ENCODE measurements around the gene BPIFA3. TPM values are rescaled to one million over a fixed set of nuclear protein-coding genes. Genes with fewer than 3 reads are reported as not detected.

BPIFA3 gene
- total and polyA plus RNA-seq, 2 of the 13 experiments (the other 11 are each of a cell fraction or from before 2014, with no cell fraction given) = not detected

GRCh38 chr20:33209789-33210188, 7.4 kb upstream of the BPIFA3 start:
- Histone ChIP-seq H3K27ac (ENCODE audit: extremely low read length, insufficient read depth, low read length) (no peak overlapping the region), H3K79me2 (ENCODE audit: insufficient read depth, low read length) (no peaks in the 10 kb centered on the region), H3K9me3 (ENCODE audit: low read length) (no peaks in the 10 kb centered on the region), H3K4me3 (replicated peaks in 1 of 3; ENCODE audit: insufficient read depth in 1 of 3, low read depth in 2 of 3, low read length in 3 of 3) (no peak overlapping the region), H3K4me2 (ENCODE audit: low read depth, low read length) (no peak overlapping the region), H2AFZ (ENCODE audit: low read length) (no peak overlapping the region), H3K27me3 (ENCODE audit: control insufficient read depth in 1 of 2, insufficient read depth in 2 of 2, low read length in 2 of 2) (no peaks in the 10 kb centered on the region), H4K20me1 (ENCODE audit: insufficient read depth, low read length) (peaks cover 16% of the 10 kb centered on the region; the same call in 1 of the 2 replicates), H3K4me1 (ENCODE audit: insufficient read depth, low read length) (no peaks in the 10 kb centered on the region), H3K36me3 (replicated peaks in 1 of 2; ENCODE audit: control insufficient read depth in 1 of 2, insufficient read depth in 2 of 2, low read length in 2 of 2) (no peaks in the 10 kb centered on the region), H3K9ac (ENCODE audit: insufficient read depth, low read depth, low read length) (no peak overlapping the region)
- in situ Hi-C loops (cut with HindIII; ENCODE audit: extremely low pct_ligation_motif_present, low pct_unique_long_range_greater_than_20kb) = loop anchor here (10.0 kb wide), 1 partner anchor 305 kb away; no protein-coding TSS in a partner anchor
- ChIA-PET CTCF (ENCODE audit: low intra/inter-chr PET ratio, low total read pairs) (interaction anchor here (1.2 to 3.6 kb wide), 2 partner anchors 41 to 114 kb away, joined by 3 to 21 read pairs; no protein-coding TSS in a partner anchor), POLR2A (no interaction called here)
- ATAC-seq (peak; percentile 80), DNase-seq (ENCODE audit: low spot score) (peak; percentile 74), FAIRE-seq (peak; percentile 94)
- no TSS peak for BruUV-seq (replicated peaks)
- intact Hi-C loops (cut with micrococcal nuclease; ENCODE audit: unreplicated experiment) = loop anchor here (5.0 kb wide), 2 partner anchors 307 to 417 kb away; no protein-coding TSS in a partner anchor
- WGBS (ENCODE audit: low lambda C conversion rate) = 6% methylated on average over 13 of the region's 13 CpGs
- TF ChIP-seq HIVEP1 (CRISPR knock-in tag; IDR thresholded peaks at IDR 0.05) (0 out of 2 replicates have a peak, but pooled peaks have one; percentile 38), HDAC1 (CRISPR knock-in tag; IDR thresholded peaks at IDR 0.05) (peak; percentile 37; the same call in 1 of the 2 replicates), ZNF75D (CRISPR knock-in tag; IDR thresholded peaks at IDR 0.05; ENCODE audit: borderline replicate concordance) (peak; percentile 93), ZNF20 (CRISPR knock-in tag; IDR thresholded peaks at IDR 0.05) (0 out of 2 replicates have a peak, but pooled peaks have one; percentile 80), ZNF292 (CRISPR knock-in tag; IDR thresholded peaks at IDR 0.05; ENCODE audit: borderline replicate concordance, low read depth) (no peak), CCDC6 (CRISPR knock-in tag; IDR thresholded peaks at IDR 0.05) (peak; percentile 96), NFE2L1 (CRISPR knock-in tag; IDR thresholded peaks at IDR 0.05; ENCODE audit: borderline replicate concordance) (no peak), GABPB1 (CRISPR knock-in tag; IDR thresholded peaks at IDR 0.05) (peak; percentile 68; the same call in 1 of the 2 replicates), PPARG (CRISPR knock-in tag; conservative IDR thresholded peaks at IDR 0.05) (peak; percentile 89), ZNF784 (CRISPR knock-in tag; IDR thresholded peaks at IDR 0.05; ENCODE audit: borderline replicate concordance) (peak; percentile 74; the same call in 1 of the 2 replicates), ZZZ3 (CRISPR knock-in tag; IDR thresholded peaks at IDR 0.05; ENCODE audit: borderline replicate concordance) (no peak), MTF2 (CRISPR knock-in tag; IDR thresholded peaks at IDR 0.05; ENCODE audit: borderline replicate concordance) (no peak), ZSCAN22 (CRISPR knock-in tag; IDR thresholded peaks at IDR 0.05) (no peak), FOXM1 (CRISPR knock-in tag; IDR thresholded peaks at IDR 0.05) (0 out of 2 replicates have a peak, but pooled peaks have one; percentile 56), MLX (CRISPR knock-in tag; IDR thresholded peaks at IDR 0.05) (peak; percentile 79), ZNF496 (CRISPR knock-in tag; IDR thresholded peaks at IDR 0.05; ENCODE audit: insufficient replicate concordance) (peak; percentile 34), PAF1 (CRISPR knock-in tag; IDR thresholded peaks at IDR 0.05) (no peak), RELA (CRISPR knock-in tag; IDR thresholded peaks at IDR 0.05) (no peak), ZNF383 (CRISPR knock-in tag; IDR thresholded peaks at IDR 0.05; ENCODE audit: borderline replicate concordance) (no peak), DZIP1 (CRISPR knock-in tag; IDR thresholded peaks at IDR 0.05) (peak; percentile 80; the same call in 1 of the 2 replicates), KDM2A (CRISPR knock-in tag; IDR thresholded peaks at IDR 0.05; ENCODE audit: borderline replicate concordance, low read depth) (peak; percentile 95)

Data from HepG2 (cell line).